HepG2 (cell line): ENCODE results near the gene SGCE. TPM values are rescaled to one million over a fixed set of nuclear protein-coding genes. Genes with fewer than 3 reads are reported as not detected.
A peak's percentile ranks its signal among the peaks of the same experiment; 100 is the strongest.

Experiments used
- ATF7 ChIP-seq, 2 experiments: fragments of 450-650 bp in 1 of 2; sonication (generic) in 1 of 2; formaldehyde crosslinking in 1 of 2; IDR thresholded peaks; 2 replicates each; pipeline versions ENCODE4 v1.4.0 to v1.6.1; 2016 to 2020; ENCODE audit warnings: antibody characterized with exemption in 1 of 2, mild to moderate bottlenecking in 1 of 2, missing genetic modification reagents in 1 of 2
- CREM ChIP-seq, 2 experiments: sonication (generic) in 1 of 2; formaldehyde crosslinking in 1 of 2; IDR thresholded peaks; 2 replicates each; pipeline versions ENCODE4 v1.4.0 to v1.6.1; 2016 to 2020; ENCODE audit warnings: antibody characterized with exemption in 1 of 2, mild to moderate bottlenecking in 1 of 2, missing genetic modification reagents in 1 of 2
- FOXP1 ChIP-seq, 2 experiments: fragments of 450-650 bp in 1 of 2; IDR thresholded peaks; 2 replicates each; pipeline ENCODE4 v1.6.1; 2017 to 2018; ENCODE audit warnings: antibody characterized with exemption in 1 of 2
- GABPB1 ChIP-seq: IDR thresholded peaks from 2 replicates; pipeline ENCODE4 v1.6.1; 2016; ENCODE audit warnings: mild to moderate bottlenecking, missing genetic modification reagents, moderate library complexity, missing compliant biosample characterization
- GLMP ChIP-seq: sonication (generic); formaldehyde crosslinking; IDR thresholded peaks from 2 replicates; pipeline ENCODE4 v1.9.0; 2021; ENCODE audit warnings: missing genetic modification reagents, mild to moderate bottlenecking, borderline replicate concordance
- HNRNPUL1 ChIP-seq: fragments of 200-400 bp; formaldehyde crosslinking; IDR thresholded peaks from 2 replicates; pipeline ENCODE4 v1.6.1; 2017; ENCODE audit warnings: low read depth, mild to moderate bottlenecking, low read length, moderate library complexity
- KDM2A ChIP-seq: sonication (generic); formaldehyde crosslinking; IDR thresholded peaks from 2 replicates; pipeline ENCODE4 v1.4.0; 2020; ENCODE audit warnings: low read depth, missing genetic modification reagents, borderline replicate concordance
- LRRFIP1 ChIP-seq: sonication (generic); formaldehyde crosslinking; conservative IDR thresholded peaks from 2 replicates; pipeline ENCODE4 v1.4.0; 2020; ENCODE audit warnings: missing genetic modification reagents
- NFATC3 ChIP-seq: sonication (generic); formaldehyde crosslinking; IDR thresholded peaks from 2 replicates; pipeline ENCODE4 v1.5.1; 2020; ENCODE audit warnings: mild to moderate bottlenecking, missing genetic modification reagents
- NR0B2 ChIP-seq: sonication (generic); formaldehyde crosslinking; IDR thresholded peaks from 2 replicates; pipeline ENCODE4 v1.4.0; 2020; ENCODE audit warnings: mild to moderate bottlenecking, missing genetic modification reagents
- PHF21A ChIP-seq: sonication (generic); formaldehyde crosslinking; IDR thresholded peaks from 2 replicates; pipeline ENCODE4 v1.5.0; 2020; ENCODE audit warnings: mild to moderate bottlenecking, missing genetic modification reagents
- RFXAP ChIP-seq: sonication (generic); formaldehyde crosslinking; IDR thresholded peaks from 2 replicates; pipeline ENCODE4 v1.4.0; 2020; ENCODE audit warnings: missing genetic modification reagents, borderline replicate concordance
- SNAI1 ChIP-seq: sonication (generic); formaldehyde crosslinking; IDR thresholded peaks from 2 replicates; pipeline ENCODE4 v1.5.0; 2020; ENCODE audit warnings: mild to moderate bottlenecking, missing genetic modification reagents, borderline replicate concordance
- TAF1 ChIP-seq: sonication (generic); formaldehyde crosslinking; IDR thresholded peaks from 2 replicates; pipeline ENCODE4 v1.4.0; 2020; ENCODE audit warnings: missing genetic modification reagents
- U2AF2 ChIP-seq: fragments of 200-400 bp; formaldehyde crosslinking; IDR thresholded peaks from 2 replicates; pipeline ENCODE4 v1.6.1; 2017; ENCODE audit warnings: low read depth, mild to moderate bottlenecking, low read length
- ZBTB46 ChIP-seq: sonication (generic); formaldehyde crosslinking; IDR thresholded peaks from 2 replicates; pipeline ENCODE4 v1.4.0; 2020; ENCODE audit warnings: mild to moderate bottlenecking, missing genetic modification reagents, borderline replicate concordance
- ZNF577 ChIP-seq: sonication (generic); formaldehyde crosslinking; IDR thresholded peaks from 2 replicates; pipeline ENCODE4 v1.4.0; 2020; ENCODE audit warnings: mild to moderate bottlenecking, low read depth, missing genetic modification reagents, borderline replicate concordance
- ZNF747 ChIP-seq: sonication (generic); formaldehyde crosslinking; IDR thresholded peaks from 2 replicates; pipeline ENCODE4 v1.8.1; 2023; ENCODE audit warnings: missing genetic modification reagents, mild to moderate bottlenecking, borderline replicate concordance
- polyA plus RNA-seq, 8 experiments: library from polyadenylated mRNA; depleted of rRNA in 3 of 8; stranded (reverse) in 7 of 8; unstranded in 1 of 8; fragments of >200 nt; fragmentation: Illumina TruSeq in 4 of 8; extraction: Trizol in 4 of 8; gene quantifications; 2 replicates each; pipeline versions ENCODE4 v1.2.1 to v1.2.3, GENCODE V29; 2011 to 2016; ENCODE audit warnings: low read depth in 4 of 8, missing spikeins in 1 of 8, mixed read lengths in 1 of 8; ENCODE audit not compliant: insufficient read depth in 1 of 8
- total RNA-seq, 5 experiments: library from RNA; depleted of rRNA; stranded (reverse); fragments of >200 nt; fragmentation: Illumina TruSeq; extraction: Trizol; gene quantifications; 2 replicates each; pipeline ENCODE4 v1.2.3, GENCODE V29; 2016; ENCODE audit warnings: low read depth in 1 of 5
- TF ChIP-seq, protein P1 (sequence below): IDR thresholded peaks from 2 replicates; pipeline ENCODE4 v1.6.1; 2016; ENCODE audit warnings: missing biosample characterization, missing genetic modification reagents, low read depth
- TF ChIP-seq, protein P2 (sequence below): sonication (generic); formaldehyde crosslinking; IDR thresholded peaks from 2 replicates; pipeline ENCODE4 v1.8.1; 2023; ENCODE audit warnings: mild to moderate bottlenecking, missing genetic modification reagents

The SGCE gene
- total and polyA plus RNA-seq, 2 of the 13 experiments (the other 11 are each of a cell fraction or from before 2014, with no cell fraction given), result 52.3 to 71.1 TPM

- TF ChIP-seq NR0B2 (CRISPR knock-in tag) (no peak), CREM (IDR thresholded peaks at IDR 0.05) (peak; percentile 92), CREM (CRISPR knock-in tag; IDR thresholded peaks at IDR 0.05) (no peak), TAF1 (CRISPR knock-in tag) (no peak), SNAI1 (CRISPR knock-in tag) (no peak), PHF21A (peak; percentile 63; the same call in 1 of the 2 replicates), RFXAP (CRISPR knock-in tag) (no peak), ZNF747 (CRISPR knock-in tag) (no peak), ATF7 (IDR thresholded peaks at IDR 0.05) (0 out of 2 replicates have a peak, but pooled peaks have one; percentile 10), ATF7 (CRISPR knock-in tag; IDR thresholded peaks at IDR 0.05) (no peak), GABPB1 (CRISPR knock-in tag) (no peak), U2AF2 (no peak), FOXP1 (IDR thresholded peaks at IDR 0.05) (peak; percentile 88), FOXP1 (CRISPR knock-in tag; IDR thresholded peaks at IDR 0.05) (peak; percentile 97), ZNF577 (CRISPR knock-in tag) (no peak), NFATC3 (CRISPR knock-in tag) (no peak), HNRNPUL1 (no peak), KDM2A (no peak), LRRFIP1 (CRISPR knock-in tag) (no peak), GLMP (CRISPR knock-in tag) (no peak), ZBTB46 (no peak)
- TF ChIP-seq, protein P1, sequence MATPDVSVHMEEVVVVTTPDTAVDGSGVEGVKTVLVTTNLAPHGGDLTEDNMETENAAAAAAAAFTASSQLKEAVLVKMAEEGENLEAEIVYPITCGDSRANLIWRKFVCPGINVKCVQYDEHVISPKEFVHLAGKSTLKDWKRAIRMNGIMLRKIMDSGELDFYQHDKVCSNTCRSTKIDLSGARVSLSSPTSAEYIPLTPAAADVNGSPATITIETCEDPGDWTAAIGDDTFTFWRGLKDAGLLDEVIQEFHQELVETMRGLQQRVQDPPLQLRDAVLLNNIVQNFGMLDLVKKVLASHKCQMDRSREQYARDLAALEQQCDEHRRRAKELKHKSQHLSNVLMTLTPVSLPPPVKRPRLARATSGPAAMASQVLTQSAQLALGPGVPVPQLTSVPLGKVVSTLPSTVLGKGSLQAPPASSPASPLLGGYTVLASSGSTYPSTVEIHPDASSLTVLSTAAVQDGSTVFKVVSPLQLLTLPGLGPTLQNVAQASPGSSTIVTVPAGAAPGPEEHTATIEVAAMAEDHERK (CRISPR knock-in tag), result no peak
- TF ChIP-seq, protein P2, sequence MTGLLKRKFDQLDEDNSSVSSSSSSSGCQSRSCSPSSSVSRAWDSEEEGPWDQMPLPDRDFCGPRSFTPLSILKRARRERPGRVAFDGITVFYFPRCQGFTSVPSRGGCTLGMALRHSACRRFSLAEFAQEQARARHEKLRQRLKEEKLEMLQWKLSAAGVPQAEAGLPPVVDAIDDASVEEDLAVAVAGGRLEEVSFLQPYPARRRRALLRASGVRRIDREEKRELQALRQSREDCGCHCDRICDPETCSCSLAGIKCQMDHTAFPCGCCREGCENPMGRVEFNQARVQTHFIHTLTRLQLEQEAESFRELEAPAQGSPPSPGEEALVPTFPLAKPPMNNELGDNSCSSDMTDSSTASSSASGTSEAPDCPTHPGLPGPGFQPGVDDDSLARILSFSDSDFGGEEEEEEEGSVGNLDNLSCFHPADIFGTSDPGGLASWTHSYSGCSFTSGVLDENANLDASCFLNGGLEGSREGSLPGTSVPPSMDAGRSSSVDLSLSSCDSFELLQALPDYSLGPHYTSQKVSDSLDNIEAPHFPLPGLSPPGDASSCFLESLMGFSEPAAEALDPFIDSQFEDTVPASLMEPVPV, result no peak
Measured at GRCh38 chr7:94623820-94624219, 32.1 kb downstream of the SGCE start (continued).
